CD14-positive monocyte (primary cell): ENCODE data around the gene NOP14. TPM values are rescaled to one million over a fixed set of nuclear protein-coding genes. Genes with fewer than 3 reads are reported as not detected.

ENCODE experiments used
- DNase-seq, 3 donors: peaks; one replicate each; pipeline ENCODE4 v3.0.0-alpha.2; 2011 to 2022
- H2AFZ ChIP-seq: 2 replicates; pipeline ENCODE4 v1.6.0; 2012; ENCODE audit warnings: mild to moderate bottlenecking, low read depth, low read length, inconsistent platforms; ENCODE audit not compliant: insufficient read depth, poor library complexity, severe bottlenecking
- H3K27ac ChIP-seq, 2 donors: 1 replicate in 1 of 2; 2 replicates in 1 of 2; pipeline ENCODE4 v1.5.1; 2012 to 2013; ENCODE audit warnings: low read length in 2 of 2, control low read depth in 1 of 2, inconsistent platforms in 1 of 2, low read depth in 1 of 2, mild to moderate bottlenecking in 1 of 2
- H3K27me3 ChIP-seq, 2 donors: one replicate each; pipeline versions ENCODE4 v1.6.0 to v1.6.1; 2011 to 2013; ENCODE audit warnings: low read length in 2 of 2; ENCODE audit not compliant: control insufficient read depth in 2 of 2, insufficient read depth in 2 of 2
- H3K36me3 ChIP-seq, 2 donors: replicated peaks in 1 of 2; 1 replicate in 1 of 2; 2 replicates in 1 of 2; pipeline versions ENCODE4 v1.5.1 to v1.6.1; 2012 to 2013; ENCODE audit warnings: low read length in 2 of 2, control low read depth in 1 of 2, inconsistent platforms in 1 of 2, mild to moderate bottlenecking in 1 of 2; ENCODE audit not compliant: insufficient read depth in 2 of 2, control insufficient read depth in 1 of 2
- H3K4me1 ChIP-seq, 2 donors: 1 replicate in 1 of 2; 2 replicates in 1 of 2; pipeline versions ENCODE4 v1.5.1 to v1.6.1; 2012 to 2013; ENCODE audit warnings: low read length in 2 of 2, control low read depth in 1 of 2, inconsistent platforms in 1 of 2, mild to moderate bottlenecking in 1 of 2, moderate library complexity in 1 of 2; ENCODE audit not compliant: insufficient read depth in 2 of 2, control insufficient read depth in 1 of 2
- H3K4me2 ChIP-seq: replicated peaks from 2 replicates; pipeline ENCODE3; 2012; ENCODE audit warnings: low read length, moderate library complexity, mild to moderate bottlenecking; ENCODE audit not compliant: poor library complexity, severe bottlenecking; ENCODE audit errors: extremely low read depth
- H3K4me3 ChIP-seq, 3 experiments: fragments of 200-600 bp in 1 of 3; sonication (generic) in 1 of 3; replicated peaks in 1 of 3; 1 replicate in 2 of 3; 2 replicates in 1 of 3; pipeline ENCODE4 v1.5.1; 2011 to 2013; ENCODE audit warnings: low read length in 3 of 3, mild to moderate bottlenecking in 3 of 3, control low read depth in 2 of 3, low read depth in 2 of 3, inconsistent platforms in 1 of 3, moderate library complexity in 1 of 3
- H3K79me2 ChIP-seq: 2 replicates; pipeline ENCODE4 v1.6.0; 2012; ENCODE audit warnings: mild to moderate bottlenecking, control low read depth, inconsistent platforms, low read length, moderate library complexity; ENCODE audit not compliant: insufficient read depth
- H3K9ac ChIP-seq: 2 replicates; pipeline ENCODE4 v1.6.0; 2017; ENCODE audit warnings: low read length, mild to moderate bottlenecking; ENCODE audit not compliant: insufficient read depth, poor library complexity, severe bottlenecking
- H3K9me3 ChIP-seq, 2 donors: replicated peaks in 1 of 2; 1 replicate in 1 of 2; 2 replicates in 1 of 2; pipeline versions ENCODE4 v1.5.1 to v1.6.1; 2012 to 2013; ENCODE audit warnings: low read length in 2 of 2, control low read depth in 1 of 2; ENCODE audit not compliant: control insufficient read depth in 1 of 2, insufficient read depth in 1 of 2
- H4K20me1 ChIP-seq: 2 replicates; pipeline ENCODE4 v1.6.0; 2012; ENCODE audit warnings: mild to moderate bottlenecking, low read length, control low read depth, moderate library complexity; ENCODE audit not compliant: insufficient read depth
- H3K27ac Mint-ChIP-seq, 7 donors: one replicate each; pipeline ENCODE4 v1.8.0; 2020; ENCODE audit warnings: mild to moderate bottlenecking in 7 of 7, mixed read lengths in 7 of 7, moderate library complexity in 6 of 7, inconsistent platforms in 2 of 7
- H3K27me3 Mint-ChIP-seq, 3 donors: one replicate each; pipeline ENCODE4 v1.8.0; 2021 to 2022; ENCODE audit warnings: low read depth in 3 of 3, mild to moderate bottlenecking in 3 of 3, mixed read lengths in 3 of 3, moderate library complexity in 3 of 3, inconsistent platforms in 1 of 3
- H3K36me3 Mint-ChIP-seq, 2 donors: one replicate each; pipeline ENCODE4 v1.8.0; 2020; ENCODE audit warnings: mixed read lengths in 2 of 2, inconsistent platforms in 1 of 2, mild to moderate bottlenecking in 1 of 2
- H3K4me1 Mint-ChIP-seq: one replicate; pipeline ENCODE4 v1.8.0; 2020; ENCODE audit warnings: mild to moderate bottlenecking, mixed read lengths
- H3K4me3 Mint-ChIP-seq, 2 donors: one replicate each; pipeline ENCODE4 v1.8.0; 2020; ENCODE audit warnings: mild to moderate bottlenecking in 2 of 2, mixed read lengths in 2 of 2, moderate library complexity in 1 of 2
- H3K9me3 Mint-ChIP-seq, 7 donors: one replicate each; pipeline ENCODE4 v1.8.0; 2020 to 2022; ENCODE audit warnings: mixed read lengths in 7 of 7, mild to moderate bottlenecking in 6 of 7, moderate library complexity in 6 of 7, inconsistent platforms in 2 of 7
- WGBS: methylation state at CpG from one replicate; pipeline ENCODE4 v1.1.5; 2013; ENCODE audit warnings: missing lambda C conversion rate; ENCODE audit not compliant: insufficient coverage; 5-methylcytosine and 5-hydroxymethylcytosine counted together
- intact Hi-C, 2 donors: fragments of 100-400 bp; cut with micrococcal nuclease; formaldehyde crosslinking; loops; one replicate each; pipeline versions ENCODE4 v1.15.0 to v1.15.1; 2023
- polyA plus RNA-seq, 3 donors: library from polyadenylated mRNA; depleted of rRNA in 1 of 3; unstranded in 2 of 3; stranded (reverse) in 1 of 3; fragments of 300-500 nt in 2 of 3; fragments of >200 nt in 1 of 3; fragmentation: Illumina TruSeq in 2 of 3; gene quantifications; 1 replicate in 2 of 3; 2 replicates in 1 of 3; pipeline ENCODE4 v1.2.3, GENCODE V29; 2012 to 2021
- TF ChIP-seq, protein P1 (sequence below): fragments of 200-600 bp; IDR thresholded peaks from one replicate; pipeline ENCODE4 v1.8.0; 2022; ENCODE audit warnings: antibody characterized with exemption, mild to moderate bottlenecking

NOP14 gene
- polyA plus RNA-seq, 3 donors = 3.9 to 6.2 (median 4.3) TPM

DNA sequence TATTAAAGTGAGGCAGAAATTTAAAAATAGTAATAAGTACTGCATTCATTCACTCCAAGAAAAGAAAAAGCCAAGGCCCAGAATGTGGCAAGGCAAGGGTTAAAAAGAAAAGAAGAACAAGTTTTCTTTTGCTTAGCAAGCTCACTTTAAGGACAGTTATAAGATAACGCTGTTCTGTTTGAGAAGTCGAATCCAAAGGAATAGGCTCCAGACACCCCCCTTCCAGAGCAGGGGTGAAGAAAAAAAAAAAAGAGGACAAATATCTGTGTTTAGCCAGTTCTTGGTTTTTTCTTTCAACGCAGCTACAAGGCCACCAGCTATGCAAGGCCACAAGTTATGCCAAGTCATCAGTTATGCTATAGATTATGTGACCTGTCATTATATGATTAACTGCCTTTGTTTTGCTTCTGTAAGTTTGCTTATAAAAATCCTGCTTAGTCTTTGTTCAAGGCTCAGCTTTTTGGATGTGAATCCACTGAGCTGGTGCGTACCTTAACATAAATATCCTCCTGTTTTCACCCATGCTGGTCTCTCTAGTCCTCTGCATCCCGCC lies 1.6 kb upstream of the NOP14 start:
- peaks cover 26% of the 10 kb centered on the region for H3K79me2 ChIP-seq
- H3K4me1 ChIP-seq = peaks cover 26 to 34% of the 10 kb centered on the region in 2 donors
- no peak overlapping the region for H3K27ac ChIP-seq
- 89% methylated on average over 1 of the region's 5 CpGs for WGBS
- no peaks in the 10 kb centered on the region for H3K36me3 ChIP-seq
- TF ChIP-seq, protein P1, sequence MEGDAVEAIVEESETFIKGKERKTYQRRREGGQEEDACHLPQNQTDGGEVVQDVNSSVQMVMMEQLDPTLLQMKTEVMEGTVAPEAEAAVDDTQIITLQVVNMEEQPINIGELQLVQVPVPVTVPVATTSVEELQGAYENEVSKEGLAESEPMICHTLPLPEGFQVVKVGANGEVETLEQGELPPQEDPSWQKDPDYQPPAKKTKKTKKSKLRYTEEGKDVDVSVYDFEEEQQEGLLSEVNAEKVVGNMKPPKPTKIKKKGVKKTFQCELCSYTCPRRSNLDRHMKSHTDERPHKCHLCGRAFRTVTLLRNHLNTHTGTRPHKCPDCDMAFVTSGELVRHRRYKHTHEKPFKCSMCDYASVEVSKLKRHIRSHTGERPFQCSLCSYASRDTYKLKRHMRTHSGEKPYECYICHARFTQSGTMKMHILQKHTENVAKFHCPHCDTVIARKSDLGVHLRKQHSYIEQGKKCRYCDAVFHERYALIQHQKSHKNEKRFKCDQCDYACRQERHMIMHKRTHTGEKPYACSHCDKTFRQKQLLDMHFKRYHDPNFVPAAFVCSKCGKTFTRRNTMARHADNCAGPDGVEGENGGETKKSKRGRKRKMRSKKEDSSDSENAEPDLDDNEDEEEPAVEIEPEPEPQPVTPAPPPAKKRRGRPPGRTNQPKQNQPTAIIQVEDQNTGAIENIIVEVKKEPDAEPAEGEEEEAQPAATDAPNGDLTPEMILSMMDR = no peak
- peak overlapping the region; percentile 94 for H3K4me2 ChIP-seq
- Mint-ChIP-seq H3K36me3 (peaks cover 0 to 4% of the 10 kb centered on the region in 2 donors), H3K9me3 (peaks cover 0 to 2% (median 0%) of the 10 kb centered on the region in 7 donors), H3K27me3 (peaks cover 5 to 7% (median 5%) of the 10 kb centered on the region in 3 donors), H3K4me1 (peaks cover 27% of the 10 kb centered on the region), H3K27ac (no peak overlapping the region), H3K4me3 (peak overlapping the region; percentile 93 to 95)
- H3K27me3 ChIP-seq = no peaks in the 10 kb centered on the region
- H3K9ac ChIP-seq = no peak overlapping the region
- no peaks in the 10 kb centered on the region for H3K9me3 ChIP-seq
- peak overlapping the region in 1 of 3 experiments; percentile 95 for H3K4me3 ChIP-seq
- peak overlapping the region; percentile 99 for H2AFZ ChIP-seq
- no peak for DNase-seq
- intact Hi-C loops = loop anchor here (5.0 to 10.0 kb wide), 5 partner anchors 83 to 1110 kb away; partner anchors contain the start of genes LETM1 (in 2 of the 2), CFAP99 (in 1 of the 2), FAM193A (in 1 of the 2) and RGS12 (in 1 of the 2)
- peaks cover 24% of the 10 kb centered on the region for H4K20me1 ChIP-seq

DNA sequence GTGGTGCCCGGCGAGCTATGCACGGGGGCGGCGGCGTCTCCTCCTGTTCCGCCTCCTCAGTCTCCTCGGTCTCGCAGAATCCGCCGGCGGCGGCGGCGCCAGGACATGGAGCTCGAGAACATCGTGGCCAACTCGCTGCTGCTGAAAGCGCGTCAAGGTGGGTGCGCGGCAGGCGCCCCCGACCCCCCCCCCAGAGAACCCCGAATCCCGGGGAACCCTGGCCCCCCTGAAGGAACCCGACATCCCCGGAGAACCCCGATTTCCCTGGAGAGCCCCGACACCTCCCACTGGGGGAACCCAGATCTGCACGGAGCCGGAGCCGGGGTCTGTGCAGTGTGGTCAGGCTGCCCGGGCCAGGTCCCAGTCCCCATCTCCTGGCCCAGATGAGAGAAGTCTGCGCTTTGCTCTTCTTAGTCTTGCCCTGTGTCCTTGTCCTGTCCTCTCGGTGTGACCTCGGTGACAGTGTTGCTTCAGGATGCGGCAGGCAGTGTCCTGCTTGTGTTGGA lies 813 bp upstream of the NOP14 start:
- Histone ChIP-seq H2AFZ (peak overlapping the region; percentile 99), H3K27ac (peak overlapping the region in 1 of 2 donors; percentile 95)

More for the DNA sequence above, 813 bp upstream of the NOP14 start:
- H3K4me2 ChIP-seq = peak overlapping the region; percentile 94
- no peaks in the 10 kb centered on the region for H3K27me3 ChIP-seq
- H3K9me3 ChIP-seq = no peaks in the 10 kb centered on the region
- peaks cover 31% of the 10 kb centered on the region for H4K20me1 ChIP-seq
- Mint-ChIP-seq H3K36me3 (peaks cover 1 to 9% of the 10 kb centered on the region in 2 donors), H3K27me3 (peaks cover 5 to 7% (median 5%) of the 10 kb centered on the region in 3 donors), H3K27ac (peak overlapping the region in 3 of 7 donors; percentile 63 to 88 (median 74)), H3K4me3 (peak overlapping the region; percentile 93 to 95), H3K4me1 (peaks cover 27% of the 10 kb centered on the region), H3K9me3 (peaks cover 0 to 2% (median 0%) of the 10 kb centered on the region in 7 donors)
- peaks cover 0 to 1% of the 10 kb centered on the region in 2 donors for H3K36me3 ChIP-seq
- WGBS = 1% methylated on average over 37 of the region's 38 CpGs
- peaks cover 32% of the 10 kb centered on the region for H3K79me2 ChIP-seq
- TF ChIP-seq, protein P1 = no peak
- H3K9ac ChIP-seq = peak overlapping the region; percentile 85
- peak overlapping the region; percentile 71 to 95 (median 73) for H3K4me3 ChIP-seq
- no peak for DNase-seq
- H3K4me1 ChIP-seq = peaks cover 26 to 34% of the 10 kb centered on the region in 2 donors
- intact Hi-C loops = loop anchor here (2.0 to 10.0 kb wide), 6 partner anchors 29 to 1109 kb away; partner anchors contain the start of genes LETM1 (in 2 of the 2), CFAP99 (in 1 of the 2), FAM193A (in 1 of the 2) and RGS12 (in 1 of the 2)
